Measurements from ENCODE around the gene TEAD3. TPM values are rescaled to one million over a fixed set of nuclear protein-coding genes. Genes with fewer than 3 reads are reported as not detected.

The TEAD3 gene
- total RNA-seq, 1 donor from 2014 or later: 17.0 TPM

DNA sequence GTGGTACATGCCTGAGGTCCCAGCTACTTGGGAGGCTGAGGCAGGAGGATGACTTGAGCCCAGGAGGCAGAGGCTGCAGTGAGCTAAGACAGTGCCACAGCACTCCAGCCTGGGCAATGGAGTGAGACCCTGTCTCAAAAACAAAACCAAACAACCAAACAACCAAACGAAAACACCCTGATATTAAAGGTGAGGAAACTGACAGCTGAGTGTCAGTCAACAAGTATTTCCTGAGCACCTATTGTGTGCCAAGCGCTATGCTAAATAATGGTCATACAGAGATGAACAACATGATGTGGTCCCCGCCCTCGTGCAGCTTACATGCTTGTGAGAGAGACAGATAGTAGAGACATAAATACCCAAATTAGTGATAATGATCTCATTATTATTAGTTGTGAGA lies 17.7 kb upstream of the TEAD3 start:
- DNase-seq: no peak
- Histone ChIP-seq H3K27ac (no peak overlapping the region), H3K4me3 (no peak overlapping the region), H3K27me3 (ENCODE audit: low read depth) (peaks cover 26% of the 10 kb centered on the region), H3K9me3 (no peaks in the 10 kb centered on the region), H3K4me1 (no peaks in the 10 kb centered on the region), H3K36me3 (no peaks in the 10 kb centered on the region)
- ATAC-seq: no peak
- intact Hi-C loops (cut with DNase I): no loop called here
- TF ChIP-seq, protein P1, sequence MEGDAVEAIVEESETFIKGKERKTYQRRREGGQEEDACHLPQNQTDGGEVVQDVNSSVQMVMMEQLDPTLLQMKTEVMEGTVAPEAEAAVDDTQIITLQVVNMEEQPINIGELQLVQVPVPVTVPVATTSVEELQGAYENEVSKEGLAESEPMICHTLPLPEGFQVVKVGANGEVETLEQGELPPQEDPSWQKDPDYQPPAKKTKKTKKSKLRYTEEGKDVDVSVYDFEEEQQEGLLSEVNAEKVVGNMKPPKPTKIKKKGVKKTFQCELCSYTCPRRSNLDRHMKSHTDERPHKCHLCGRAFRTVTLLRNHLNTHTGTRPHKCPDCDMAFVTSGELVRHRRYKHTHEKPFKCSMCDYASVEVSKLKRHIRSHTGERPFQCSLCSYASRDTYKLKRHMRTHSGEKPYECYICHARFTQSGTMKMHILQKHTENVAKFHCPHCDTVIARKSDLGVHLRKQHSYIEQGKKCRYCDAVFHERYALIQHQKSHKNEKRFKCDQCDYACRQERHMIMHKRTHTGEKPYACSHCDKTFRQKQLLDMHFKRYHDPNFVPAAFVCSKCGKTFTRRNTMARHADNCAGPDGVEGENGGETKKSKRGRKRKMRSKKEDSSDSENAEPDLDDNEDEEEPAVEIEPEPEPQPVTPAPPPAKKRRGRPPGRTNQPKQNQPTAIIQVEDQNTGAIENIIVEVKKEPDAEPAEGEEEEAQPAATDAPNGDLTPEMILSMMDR (IDR thresholded peaks at IDR 0.05): no peak

DNA sequence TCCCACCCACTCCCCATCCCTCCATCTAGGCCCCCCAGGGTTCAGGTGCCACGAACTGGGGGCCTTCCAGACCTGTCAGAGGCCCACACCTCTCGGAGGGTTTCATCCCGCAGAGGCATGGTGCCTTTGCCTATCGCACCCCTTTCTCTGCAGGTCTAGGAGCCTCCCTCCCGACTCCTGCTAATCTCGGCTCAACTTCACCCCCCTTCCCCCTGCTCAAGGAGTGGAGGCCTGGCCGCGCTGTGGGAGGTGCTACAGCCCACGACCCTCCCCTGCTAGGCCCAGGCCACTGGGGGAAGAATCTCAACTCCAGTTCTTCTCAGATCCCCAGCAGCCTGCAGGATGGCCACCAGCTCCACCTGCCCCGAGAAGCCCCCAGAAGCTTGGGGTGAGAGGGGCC lies 15.9 kb upstream of the TEAD3 start, which contains the start of gene TULP1:
Gene TULP1 (minus strand): TSS at position 157 of the 400 bp plus-strand sequence. CDS start 38 bp downstream, at position 119.
- H3K27me3 ChIP-seq (ENCODE audit: low read depth): peaks cover 30% of the 10 kb centered on the region
- intact Hi-C loops (cut with DNase I): no loop called here
- H3K4me3 ChIP-seq: no peak within 1 kb of the TSS
- no peak for DNase-seq
- no peak within 1 kb of the TSS for H3K27ac ChIP-seq
- no peaks in the 10 kb centered on the region for H3K9me3 ChIP-seq
- no peaks in the 10 kb centered on the region for H3K4me1 ChIP-seq
- no peaks in the 10 kb centered on the region for H3K36me3 ChIP-seq
- no peak for ATAC-seq
- TF ChIP-seq, protein P1 (IDR thresholded peaks at IDR 0.05): no peak

DNA sequence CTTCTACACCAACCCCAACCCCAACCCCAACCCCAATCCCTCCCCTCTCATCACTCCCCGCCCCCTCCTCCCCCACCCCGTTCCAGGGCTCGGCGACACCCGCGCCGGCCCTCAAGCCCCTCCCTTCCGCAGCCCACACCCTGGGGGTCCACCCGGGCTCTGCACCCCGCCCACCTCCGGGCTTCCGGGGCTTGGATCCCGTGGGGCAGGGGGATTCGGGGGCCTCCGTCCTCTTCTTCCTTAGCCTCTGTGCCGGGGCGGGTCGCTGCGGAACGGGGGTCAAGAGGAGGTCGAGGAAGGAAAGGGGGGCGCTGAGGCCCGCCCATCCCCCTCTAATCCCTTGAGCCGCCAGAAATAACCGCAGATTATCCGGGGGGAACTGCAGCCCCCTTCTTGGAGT lies 15.1 kb upstream of the TEAD3 start:
- Histone ChIP-seq H3K4me1 (no peaks in the 10 kb centered on the region), H3K27me3 (ENCODE audit: low read depth) (peaks cover 30% of the 10 kb centered on the region), H3K4me3 (no peak overlapping the region), H3K36me3 (no peaks in the 10 kb centered on the region), H3K9me3 (no peaks in the 10 kb centered on the region), H3K27ac (no peak overlapping the region)
- TF ChIP-seq, protein P1 (IDR thresholded peaks at IDR 0.05): no peak
- intact Hi-C loops (cut with DNase I): no loop called here
- DNase-seq (no peak), ATAC-seq (no peak)

DNA sequence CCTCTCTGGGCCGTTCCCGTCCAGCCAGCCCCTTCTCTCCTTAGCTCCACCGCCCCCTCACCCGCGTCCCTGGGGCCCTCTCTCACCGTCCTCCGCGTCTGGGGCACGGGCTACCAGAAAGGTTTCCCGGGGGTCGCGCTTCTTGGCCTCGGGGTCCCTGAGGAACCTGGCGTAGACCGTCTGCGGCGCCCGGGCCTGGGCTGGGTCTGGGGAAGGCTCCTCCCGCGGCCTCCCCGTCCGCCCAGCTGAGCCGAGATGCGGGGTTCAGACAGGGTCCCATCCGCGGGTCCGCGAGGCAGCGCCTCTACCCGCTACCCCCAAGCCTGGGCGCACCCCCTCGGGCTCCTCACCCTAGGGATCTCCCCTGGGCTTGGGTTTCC lies 14.7 kb upstream of the TEAD3 start:
- no peak for DNase-seq
- H3K4me3 ChIP-seq: no peak overlapping the region
- no peaks in the 10 kb centered on the region for H3K4me1 ChIP-seq
- H3K36me3 ChIP-seq: no peaks in the 10 kb centered on the region
- intact Hi-C loops (cut with DNase I): no loop called here
- ATAC-seq: peak in 1 of 2 donors; percentile 23
- H3K9me3 ChIP-seq: no peaks in the 10 kb centered on the region
- no peak overlapping the region for H3K27ac ChIP-seq
- peaks cover 30% of the 10 kb centered on the region for H3K27me3 ChIP-seq (ENCODE audit: low read depth)
- TF ChIP-seq, protein P1 (IDR thresholded peaks at IDR 0.05): no peak

DNA sequence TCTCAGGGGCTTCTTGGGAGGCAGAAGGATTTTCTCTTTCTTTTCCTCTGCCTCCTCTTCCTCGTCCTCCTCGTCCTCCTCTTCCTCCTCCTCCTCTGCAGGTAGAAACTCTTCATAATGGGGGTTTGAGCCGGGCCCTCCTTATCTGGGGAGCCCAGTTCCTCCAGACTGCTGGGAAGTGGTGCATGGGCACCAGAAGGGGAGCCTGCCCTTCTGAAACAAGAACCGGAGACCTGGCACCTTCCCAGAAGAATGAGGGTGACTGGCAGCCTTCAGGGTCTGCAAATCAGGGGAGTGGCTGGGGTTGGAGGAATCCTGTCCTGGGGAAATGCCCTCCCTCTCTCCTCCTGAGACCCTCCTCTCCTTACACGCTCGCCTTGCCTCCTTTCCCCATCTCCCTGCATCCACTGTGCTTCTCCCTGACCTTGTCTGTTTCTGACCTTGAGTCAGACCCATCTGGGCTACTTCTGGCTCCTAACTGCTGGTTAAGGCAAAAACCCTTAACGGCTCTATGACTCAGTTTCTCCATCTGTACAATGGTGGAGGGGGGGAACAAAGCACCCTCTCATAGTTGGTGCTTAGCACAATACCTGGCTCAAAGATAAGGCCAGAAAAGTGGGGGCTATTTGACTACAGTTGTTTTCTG lies 14.2 kb upstream of the TEAD3 start:
- H3K27me3 ChIP-seq (ENCODE audit: low read depth): peaks cover 32% of the 10 kb centered on the region
- DNase-seq (no peak), ATAC-seq (no peak)
- H3K36me3 ChIP-seq: no peaks in the 10 kb centered on the region
- no peak overlapping the region for H3K4me3 ChIP-seq
- no peak overlapping the region for H3K27ac ChIP-seq
- TF ChIP-seq, protein P1 (IDR thresholded peaks at IDR 0.05): no peak
- intact Hi-C loops (cut with DNase I): no loop called here
- H3K9me3 ChIP-seq: no peaks in the 10 kb centered on the region
- H3K4me1 ChIP-seq: no peaks in the 10 kb centered on the region
